ENCODE measurements around the gene SORBS1. TPM values are rescaled to one million over a fixed set of nuclear protein-coding genes. Genes with fewer than 3 reads are reported as not detected.
A peak's percentile ranks its signal among the peaks of the same experiment; 100 is the strongest.

SORBS1 gene
- total and polyA plus RNA-seq, 8 donors, result 34.4 to 713 (median 168) TPM

DNA sequence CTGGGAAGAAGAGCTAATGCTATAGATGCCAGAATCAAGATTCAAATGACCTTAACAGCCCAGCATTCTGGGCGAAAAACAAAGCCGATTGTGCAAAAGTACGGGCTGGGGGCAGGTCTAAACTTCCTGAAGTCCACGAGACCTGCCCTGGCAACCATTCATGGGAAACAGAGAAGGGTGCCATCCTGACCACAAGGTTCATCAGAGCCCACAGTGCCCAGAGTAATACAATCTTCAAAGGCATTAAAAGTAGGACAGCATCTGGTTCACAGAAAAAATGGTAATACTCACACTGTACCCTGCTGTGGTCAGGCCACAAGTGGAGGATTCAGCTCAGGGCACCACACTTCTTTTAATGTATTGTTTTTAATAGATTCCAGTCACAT, 36.1 kb downstream of the SORBS1 start:
- 73 to 92% (median 85%) methylated on average over 4 of the region's 4 CpGs for WGBS, 5 donors
- peak overlapping the region in 3 of 5 donors; percentile 8 to 95 (median 13) for H3K27ac ChIP-seq
- intact Hi-C loops (cut with DNase I; ENCODE audit: low total_unique reads), result no loop called here
- no peaks in the 10 kb centered on the region for H3K36me3 ChIP-seq
- no peak for TF ChIP-seq POLR2A (IDR thresholded peaks at IDR 0.05)
- TF ChIP-seq EP300 (IDR thresholded peaks at IDR 0.05), result no peak
- TF ChIP-seq POLR2AphosphoS5 (IDR thresholded peaks at IDR 0.05), result no peak
- TF ChIP-seq, protein P1, sequence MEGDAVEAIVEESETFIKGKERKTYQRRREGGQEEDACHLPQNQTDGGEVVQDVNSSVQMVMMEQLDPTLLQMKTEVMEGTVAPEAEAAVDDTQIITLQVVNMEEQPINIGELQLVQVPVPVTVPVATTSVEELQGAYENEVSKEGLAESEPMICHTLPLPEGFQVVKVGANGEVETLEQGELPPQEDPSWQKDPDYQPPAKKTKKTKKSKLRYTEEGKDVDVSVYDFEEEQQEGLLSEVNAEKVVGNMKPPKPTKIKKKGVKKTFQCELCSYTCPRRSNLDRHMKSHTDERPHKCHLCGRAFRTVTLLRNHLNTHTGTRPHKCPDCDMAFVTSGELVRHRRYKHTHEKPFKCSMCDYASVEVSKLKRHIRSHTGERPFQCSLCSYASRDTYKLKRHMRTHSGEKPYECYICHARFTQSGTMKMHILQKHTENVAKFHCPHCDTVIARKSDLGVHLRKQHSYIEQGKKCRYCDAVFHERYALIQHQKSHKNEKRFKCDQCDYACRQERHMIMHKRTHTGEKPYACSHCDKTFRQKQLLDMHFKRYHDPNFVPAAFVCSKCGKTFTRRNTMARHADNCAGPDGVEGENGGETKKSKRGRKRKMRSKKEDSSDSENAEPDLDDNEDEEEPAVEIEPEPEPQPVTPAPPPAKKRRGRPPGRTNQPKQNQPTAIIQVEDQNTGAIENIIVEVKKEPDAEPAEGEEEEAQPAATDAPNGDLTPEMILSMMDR (IDR thresholded peaks at IDR 0.05), result no peak
- no peak overlapping the region for H3K4me3 ChIP-seq
- no peaks in the 10 kb centered on the region for H3K27me3 ChIP-seq
- no peaks in the 10 kb centered on the region for H3K9me3 ChIP-seq
- H3K4me1 ChIP-seq, result peaks cover 20 to 92% (median 49%) of the 10 kb centered on the region in 4 donors
- no peak for DNase-seq

DNA sequence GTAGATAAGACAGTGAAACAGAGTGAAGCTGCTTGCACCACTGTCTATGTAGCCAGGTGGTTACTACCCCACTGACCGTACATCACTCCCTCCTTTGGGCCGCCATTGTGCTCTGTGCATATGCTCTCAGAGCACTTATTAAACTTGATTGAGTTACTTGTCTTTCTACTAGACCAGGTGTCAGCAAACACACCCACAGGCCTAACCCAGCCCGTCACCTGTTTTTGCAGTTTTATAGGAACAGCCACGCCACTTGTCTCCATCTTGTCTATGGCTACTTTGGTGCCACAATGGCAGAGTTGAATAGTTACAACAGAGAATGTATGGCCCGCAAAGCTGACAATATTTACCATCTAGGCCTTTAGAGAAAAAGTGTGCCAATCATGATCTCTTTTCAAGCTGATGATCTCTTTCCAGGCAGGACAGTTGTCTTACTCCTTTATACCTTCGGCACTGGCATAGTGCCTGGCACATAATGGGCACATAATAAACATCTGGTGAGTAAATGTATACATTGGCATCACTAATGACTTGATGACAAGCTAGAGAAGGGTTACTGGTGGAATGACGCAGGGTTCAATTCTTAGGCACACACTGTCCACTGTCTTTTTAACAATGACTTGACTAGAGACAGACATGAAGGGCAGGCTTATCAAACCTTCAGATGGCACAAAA, 36.7 kb downstream of the SORBS1 start:
- DNase-seq, result no peak
- Histone ChIP-seq H3K27ac (peak overlapping the region in 3 of 5 donors; percentile 8 to 95 (median 13)), H3K36me3 (no peaks in the 10 kb centered on the region), H3K9me3 (no peaks in the 10 kb centered on the region), H3K4me1 (peaks cover 21 to 92% (median 48%) of the 10 kb centered on the region in 4 donors), H3K4me3 (no peak overlapping the region), H3K27me3 (no peaks in the 10 kb centered on the region)
- WGBS, 5 donors, result 81 to 94% (median 93%) methylated on average over 7 of the region's 7 CpGs
- TF ChIP-seq, protein P1 (IDR thresholded peaks at IDR 0.05), result no peak
- TF ChIP-seq EP300 (IDR thresholded peaks at IDR 0.05) (no peak), POLR2A (IDR thresholded peaks at IDR 0.05) (no peak), POLR2AphosphoS5 (IDR thresholded peaks at IDR 0.05) (no peak)
- intact Hi-C loops (cut with DNase I; ENCODE audit: low total_unique reads), result no loop called here

DNA sequence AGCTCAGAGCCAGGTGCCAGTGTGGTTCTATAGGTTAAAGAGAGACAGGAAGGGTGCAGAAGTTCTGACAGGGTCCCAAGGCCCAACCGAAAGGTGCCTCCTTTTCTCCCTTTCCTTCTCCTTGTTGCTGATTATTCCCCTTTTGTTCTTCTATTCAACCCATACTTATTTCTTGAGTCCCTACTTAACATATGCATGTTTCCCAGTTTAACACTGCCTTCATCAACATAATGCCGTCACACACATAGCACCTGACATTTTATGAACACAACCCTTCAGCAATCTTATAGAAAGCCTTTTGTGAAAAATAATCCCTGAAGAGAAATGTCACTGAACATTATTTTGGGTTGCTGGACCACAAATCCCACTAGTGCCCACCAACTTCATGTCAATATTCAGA, 39.1 kb downstream of the SORBS1 start:
- Histone ChIP-seq H3K27ac (peak overlapping the region in 4 of 5 donors; percentile 86 to 95 (median 87)), H3K4me3 (no peak overlapping the region), H3K9me3 (no peaks in the 10 kb centered on the region), H3K36me3 (no peaks in the 10 kb centered on the region), H3K4me1 (peaks cover 37 to 97% (median 61%) of the 10 kb centered on the region in 4 donors), H3K27me3 (no peaks in the 10 kb centered on the region)
- TF ChIP-seq POLR2AphosphoS5 (IDR thresholded peaks at IDR 0.05) (no peak), POLR2A (IDR thresholded peaks at IDR 0.05) (no peak)
- DNase-seq, result no peak
- 92 to 100% (median 97%) methylated on average over 2 of the region's 2 CpGs for WGBS, 5 donors
- intact Hi-C loops (cut with DNase I; ENCODE audit: low total_unique reads), result no loop called here

DNA sequence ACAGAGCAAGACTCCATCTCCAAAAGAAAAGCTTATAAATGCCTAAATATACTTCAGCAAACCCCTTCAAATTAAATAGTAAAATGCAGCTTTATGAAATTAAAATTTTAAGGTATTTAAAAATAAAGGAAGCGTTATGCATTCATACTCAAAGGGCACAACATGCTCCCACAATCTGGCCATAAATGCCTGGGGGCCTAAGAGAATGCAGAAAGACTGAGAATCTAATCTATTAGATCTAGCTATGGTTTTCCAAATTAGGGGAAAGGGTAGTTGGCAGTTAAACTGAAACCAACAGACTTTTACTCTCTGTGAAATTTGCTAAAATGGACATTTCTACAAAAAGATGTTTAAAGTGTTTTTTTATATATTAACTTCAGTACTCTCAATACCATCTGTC, 40.6 kb downstream of the SORBS1 start:
- Histone ChIP-seq H3K4me3 (no peak overlapping the region), H3K27me3 (no peaks in the 10 kb centered on the region), H3K27ac (peak overlapping the region in 4 of 5 donors; percentile 86 to 95 (median 87)), H3K9me3 (no peaks in the 10 kb centered on the region), H3K36me3 (no peaks in the 10 kb centered on the region), H3K4me1 (peaks cover 34 to 98% (median 61%) of the 10 kb centered on the region in 4 donors)
- no peak for TF ChIP-seq EP300 (IDR thresholded peaks at IDR 0.05)
- no peak for TF ChIP-seq POLR2AphosphoS5 (IDR thresholded peaks at IDR 0.05)
- TF ChIP-seq, protein P1 (IDR thresholded peaks at IDR 0.05), result no peak
- no peak for TF ChIP-seq POLR2A (IDR thresholded peaks at IDR 0.05)
- no peak for DNase-seq
- 85 to 100% (median 98%) methylated on average over 1 of the region's 1 CpG for WGBS, 5 donors
- intact Hi-C loops (cut with DNase I; ENCODE audit: low total_unique reads), result no loop called here
